ENCODE results near the gene CHIA. TPM values are rescaled to one million over a fixed set of nuclear protein-coding genes. Genes with fewer than 3 reads are reported as not detected.
A peak's percentile ranks its signal among the peaks of the same experiment; 100 is the strongest.

Gene CHIA
- 0.23 TPM for total RNA-seq

- no peak for DNase-seq (ENCODE audit: low spot score)
These were observed at the start of gene CHIA for GRCh38 chr1:111290630-111291029. TSS of gene CHIA (plus strand) at chr1:111290851. CDS start at chr1:111310468, 19,617 bp downstream.

- DNase-seq (ENCODE audit: low spot score) = no peak
These were observed 48.9 kb upstream of the CHIA start for GRCh38 chr1:111241797-111242196.

DNA sequence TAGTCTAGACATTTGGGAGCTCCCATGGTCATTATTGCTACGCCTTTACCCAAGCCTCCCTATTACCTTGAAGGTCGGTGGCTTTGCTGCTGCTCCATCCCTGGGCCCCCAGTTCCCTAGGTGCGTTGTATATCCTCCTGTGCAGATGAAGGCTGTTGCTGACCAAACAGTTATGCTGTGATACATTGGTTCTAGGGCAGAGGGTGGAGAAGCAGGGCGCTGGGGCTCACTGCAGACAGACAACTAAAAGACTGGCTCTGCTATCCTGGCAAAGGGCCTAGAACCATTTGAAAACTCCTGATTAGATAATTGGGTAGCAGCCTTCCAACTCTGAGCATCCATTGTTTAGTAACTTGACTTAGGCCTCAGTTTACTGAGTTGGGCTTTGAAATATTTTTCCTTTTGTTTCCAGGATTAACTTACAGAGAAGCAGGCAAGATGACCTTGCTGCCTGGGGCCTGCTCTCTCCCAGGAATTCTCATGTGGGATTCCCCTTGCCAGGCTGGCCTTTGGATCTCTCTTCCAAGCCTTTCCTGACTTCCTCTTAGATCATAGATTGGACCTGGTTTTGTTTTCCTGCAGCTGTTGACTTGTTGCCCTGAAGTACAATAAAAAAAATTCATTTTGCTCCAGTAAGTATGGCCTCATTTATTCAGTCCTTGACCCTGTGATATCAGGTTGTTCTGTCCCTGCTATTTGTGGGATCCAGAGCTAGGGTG, 47.7 kb upstream of the CHIA start:
- no peak for DNase-seq (ENCODE audit: low spot score)

DNA sequence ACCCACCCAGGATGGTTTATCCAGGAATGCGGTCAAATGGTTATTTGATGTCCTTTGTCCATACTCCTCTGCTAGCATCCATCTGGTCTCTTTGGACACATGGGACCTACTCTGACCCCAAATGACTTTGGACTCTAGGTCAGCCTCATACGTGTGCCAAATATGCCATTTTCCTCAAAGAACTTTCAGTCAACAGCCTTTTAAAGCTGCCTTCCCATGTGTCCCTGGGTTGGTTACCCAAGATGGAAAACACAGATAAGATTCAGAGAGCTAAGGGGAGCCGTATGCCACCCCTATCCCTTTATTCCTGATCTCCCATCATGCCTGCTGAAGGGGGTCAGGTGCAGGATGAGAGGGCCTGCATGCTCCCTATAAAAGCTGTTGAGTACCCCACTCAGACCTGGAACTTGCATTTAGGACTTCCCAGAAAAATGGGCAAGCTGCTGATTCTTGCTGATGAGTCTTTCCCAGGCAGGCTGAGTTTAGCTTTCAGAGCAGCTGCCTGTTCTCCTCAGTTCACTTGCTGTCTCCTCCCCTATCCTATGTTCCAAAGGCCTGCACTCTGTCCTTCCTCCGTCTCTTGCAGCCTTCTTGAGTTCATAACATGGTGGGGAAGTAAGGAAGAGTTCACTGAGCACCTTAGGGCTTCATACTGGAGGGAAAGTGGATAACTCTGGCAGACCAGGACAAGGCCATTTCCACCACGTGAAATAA, 43.4 kb upstream of the CHIA start:
- DNase-seq (ENCODE audit: low spot score) = no peak

DNA sequence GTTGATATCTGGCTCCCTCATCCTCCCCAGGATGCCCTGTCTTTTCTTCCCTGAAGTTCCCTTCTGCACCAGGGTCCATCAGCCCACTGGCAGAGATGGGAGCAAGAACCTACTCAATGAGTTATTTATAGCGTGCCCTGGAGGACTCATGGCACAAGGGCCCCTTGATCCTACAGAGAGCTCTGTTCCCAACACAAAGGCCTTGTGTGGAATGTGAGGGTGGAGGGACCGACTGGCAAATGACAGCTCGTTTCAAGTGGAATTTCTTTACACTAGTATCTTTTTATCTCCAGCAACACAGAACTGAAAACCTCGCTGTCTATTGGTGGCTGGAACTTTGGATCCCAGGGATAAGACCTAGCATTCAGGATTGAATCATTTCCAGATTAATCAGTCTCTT, 40.7 kb upstream of the CHIA start:
- no peak for DNase-seq (ENCODE audit: low spot score)

- no peak for DNase-seq (ENCODE audit: low spot score)
These were observed 39.1 kb upstream of the CHIA start for GRCh38 chr1:111251570-111251969.

GRCh38 chr1:111252786-111253185, 37.9 kb upstream of the CHIA start:
- DNase-seq (ENCODE audit: low spot score) = no peak

DNA sequence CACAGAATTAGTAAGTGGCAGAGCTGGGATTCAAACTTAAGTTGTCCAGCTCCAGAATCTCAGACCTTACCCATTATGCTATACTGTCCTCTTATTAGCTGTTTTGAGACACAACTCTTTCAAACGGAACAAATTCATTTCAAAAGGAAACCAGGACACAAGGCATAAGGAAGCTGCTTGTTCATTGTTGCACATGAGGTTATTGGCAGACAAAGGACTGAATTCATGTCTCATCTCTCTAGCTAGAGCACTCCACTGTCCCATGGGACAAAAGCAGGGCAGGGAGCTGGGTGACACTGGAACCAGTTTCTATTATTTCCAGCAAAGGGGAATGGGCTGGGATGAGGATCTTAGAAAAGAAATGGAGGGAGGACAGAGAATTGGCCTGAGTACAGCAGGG, 36.8 kb upstream of the CHIA start:
- DNase-seq (ENCODE audit: low spot score) = no peak

- no peak for DNase-seq (ENCODE audit: low spot score)
These were observed 33.5 kb upstream of the CHIA start for GRCh38 chr1:111256988-111257658.

- DNase-seq (ENCODE audit: low spot score) = no peak
These were observed 22.7 kb upstream of the CHIA start for GRCh38 chr1:111267801-111268508.

DNA sequence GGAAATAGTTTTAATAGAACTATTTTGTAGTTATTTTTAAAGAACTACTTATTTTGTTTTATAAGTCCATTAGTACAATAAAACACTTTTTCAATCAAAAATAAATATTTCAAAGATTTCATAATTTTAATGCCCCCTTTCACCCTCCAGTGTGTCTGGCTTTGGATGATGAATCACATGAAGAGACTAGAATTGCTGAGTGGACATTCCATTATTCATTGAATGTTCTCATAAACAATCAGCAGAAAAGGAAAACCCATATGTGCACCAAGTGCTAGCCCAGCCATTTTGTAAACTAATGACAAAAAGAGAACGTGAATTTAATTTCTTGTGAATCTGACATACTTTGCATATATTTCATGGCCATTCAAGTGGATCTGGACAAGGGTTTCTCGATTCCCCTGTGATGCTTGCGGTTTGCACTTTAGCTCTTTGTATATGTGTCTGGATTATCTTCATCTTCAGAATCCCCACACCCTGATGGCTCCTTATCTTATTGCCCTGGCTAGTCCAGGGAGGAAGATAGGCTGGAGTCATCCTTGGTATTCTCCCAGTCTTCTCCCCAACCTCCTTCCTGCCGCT, 20.7 kb upstream of the CHIA start:
- DNase-seq (ENCODE audit: low spot score) = no peak

DNA sequence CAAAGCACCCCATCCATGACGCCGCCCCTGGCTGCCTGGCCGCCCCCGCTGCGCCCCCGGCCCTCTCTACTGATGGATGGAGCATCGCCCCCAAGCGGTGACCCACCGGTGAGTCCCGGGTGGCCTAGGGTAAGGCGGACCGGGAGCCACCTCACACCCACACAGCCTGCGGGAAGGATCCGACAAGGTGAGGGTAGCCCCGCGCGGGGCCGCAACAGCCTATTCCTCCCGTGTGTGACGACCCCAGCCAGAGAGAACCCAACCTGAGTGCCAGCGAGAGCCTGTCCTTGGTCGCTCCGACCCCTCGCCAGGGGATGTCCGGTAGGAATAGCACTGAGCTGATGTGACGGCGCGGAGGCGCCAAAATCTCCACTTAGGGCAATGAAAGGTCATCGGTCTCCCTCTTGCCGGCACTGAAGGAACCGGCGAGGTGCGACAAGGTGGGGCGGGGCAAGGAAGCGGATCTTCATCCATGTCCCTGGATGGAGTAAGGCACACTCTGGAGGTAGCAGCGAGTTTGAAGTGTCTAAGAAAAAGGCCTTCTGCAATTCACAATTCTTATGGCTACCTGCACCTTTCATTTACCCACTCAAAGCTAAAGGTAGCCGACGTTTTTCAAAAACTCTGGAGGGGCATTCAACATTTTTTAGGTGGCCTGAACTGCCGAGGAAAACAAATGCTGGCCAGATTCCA, 19.7 kb upstream of the CHIA start:
- DNase-seq (ENCODE audit: low spot score) = no peak

DNA sequence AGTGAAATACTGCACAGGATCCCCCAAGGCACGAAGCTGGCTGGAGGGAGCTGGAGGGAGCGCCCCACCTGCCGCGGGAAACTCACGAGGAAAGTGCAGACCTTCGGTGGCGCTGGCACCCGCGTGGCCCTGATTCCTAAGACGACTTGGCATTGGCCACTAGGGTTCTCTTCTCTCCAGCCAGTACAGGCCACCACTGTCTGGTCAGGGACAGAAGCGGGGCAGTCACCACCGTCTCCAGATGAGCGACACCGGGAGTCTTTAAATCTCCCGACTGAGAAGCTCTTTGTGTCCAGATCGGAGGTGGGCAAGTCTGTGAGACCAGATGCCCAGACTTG, 19.2 kb upstream of the CHIA start:
- DNase-seq (ENCODE audit: low spot score) = no peak

GRCh38 chr1:111272081-111272480, 18.6 kb upstream of the CHIA start:
- DNase-seq (ENCODE audit: low spot score) = no peak

DNA sequence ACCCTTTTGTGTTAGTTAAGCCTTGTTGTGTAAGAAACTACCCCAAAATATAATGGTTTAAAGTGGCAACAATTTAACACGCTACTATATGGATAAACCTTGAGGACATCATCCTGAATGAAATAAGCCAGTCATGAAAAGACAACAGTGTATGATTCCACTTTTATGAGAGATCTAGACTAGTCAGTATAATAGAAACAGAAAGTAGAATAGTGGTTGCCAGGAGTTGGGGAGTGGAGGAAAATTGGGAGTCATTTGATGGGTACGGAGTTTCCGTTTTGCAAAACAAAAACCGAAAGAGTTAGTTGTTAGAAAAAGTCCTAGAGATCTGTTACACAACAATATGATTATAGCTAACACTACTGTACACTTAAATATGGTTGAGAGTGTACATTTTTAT, 16.0 kb upstream of the CHIA start:
- no peak for DNase-seq (ENCODE audit: low spot score)

DNA sequence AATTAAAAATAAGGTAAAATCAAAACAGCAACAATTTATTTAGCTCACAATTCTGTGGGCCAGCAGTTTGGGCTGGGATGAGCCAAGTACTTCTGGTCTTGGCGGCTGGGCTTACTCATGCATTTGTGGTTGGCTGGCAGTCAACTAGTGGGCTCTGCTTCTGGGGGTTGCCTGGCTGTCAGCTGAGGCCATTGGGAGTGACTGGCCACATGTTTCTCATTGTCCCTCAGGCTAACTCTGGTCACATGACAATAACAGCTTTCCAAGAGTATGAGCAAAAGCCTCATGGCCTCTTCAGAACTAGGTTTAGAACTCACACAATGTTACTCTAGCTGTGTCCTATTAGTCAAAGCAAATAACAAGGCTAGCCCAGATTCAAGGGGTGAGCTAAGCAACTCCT, 15.6 kb upstream of the CHIA start:
- DNase-seq (ENCODE audit: low spot score) = peak; percentile 35

GRCh38 chr1:111275780-111276433, 14.7 kb upstream of the CHIA start:
- DNase-seq (ENCODE audit: low spot score) = no peak

DNA sequence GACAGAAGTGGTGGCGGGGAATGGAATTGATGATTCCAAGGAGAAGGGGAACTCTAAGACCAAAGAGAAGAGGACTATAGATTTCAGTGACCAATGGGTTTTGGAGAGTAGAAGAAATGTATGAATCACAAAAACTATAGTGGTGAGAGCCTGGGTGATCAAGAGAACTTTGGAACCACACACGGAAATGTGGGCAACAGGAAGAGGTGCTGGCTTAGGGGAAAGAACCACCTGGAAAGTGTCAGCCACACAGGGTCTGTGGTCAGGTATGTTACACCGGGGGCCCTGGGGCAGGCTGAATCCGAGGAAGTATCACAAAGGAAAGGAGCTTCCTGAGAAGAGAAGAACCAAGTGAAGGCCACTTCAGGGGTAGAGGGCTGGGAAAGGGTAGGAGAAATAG, 11.5 kb upstream of the CHIA start:
- no peak for DNase-seq (ENCODE audit: low spot score)

DNA sequence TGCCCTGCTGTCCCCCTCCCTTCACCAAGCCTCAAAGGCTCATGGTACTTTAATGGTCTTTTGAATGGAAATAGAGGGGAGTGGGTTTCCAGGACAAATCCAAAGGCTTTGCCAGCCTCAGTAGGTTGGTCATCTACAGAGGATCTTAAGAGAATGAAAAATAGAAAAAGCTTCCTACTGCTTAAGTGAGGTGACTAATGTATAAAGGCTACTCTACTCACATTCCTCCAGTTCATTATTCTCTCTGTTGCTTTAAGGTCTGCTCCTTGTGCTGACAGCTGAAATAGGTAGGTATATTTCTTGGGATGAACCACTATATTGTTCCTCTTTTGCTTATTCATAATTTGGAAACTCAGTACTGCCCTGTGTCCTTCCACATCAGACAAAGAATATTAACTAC, 10.4 kb upstream of the CHIA start:
- DNase-seq (ENCODE audit: low spot score) = no peak

DNA sequence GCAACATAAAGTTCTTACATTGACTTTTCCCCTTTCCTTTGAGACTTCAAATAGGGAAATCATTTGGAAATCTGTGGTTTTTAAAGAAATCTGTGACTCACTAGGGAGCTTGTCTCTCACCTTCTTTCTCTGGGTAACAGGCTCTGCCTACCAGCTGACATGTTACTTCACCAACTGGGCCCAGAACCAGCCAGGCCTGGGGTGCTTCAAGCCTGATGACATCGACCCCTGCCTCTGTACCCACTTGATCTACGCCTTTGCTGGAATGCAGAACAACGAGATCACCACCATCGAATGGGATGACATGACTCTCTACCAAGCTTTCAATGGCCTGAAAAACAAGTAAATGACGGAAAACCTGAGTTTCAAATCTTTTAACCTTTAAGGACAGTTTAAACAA, 9.2 kb upstream of the CHIA start:
- DNase-seq (ENCODE audit: low spot score) = no peak

DNA sequence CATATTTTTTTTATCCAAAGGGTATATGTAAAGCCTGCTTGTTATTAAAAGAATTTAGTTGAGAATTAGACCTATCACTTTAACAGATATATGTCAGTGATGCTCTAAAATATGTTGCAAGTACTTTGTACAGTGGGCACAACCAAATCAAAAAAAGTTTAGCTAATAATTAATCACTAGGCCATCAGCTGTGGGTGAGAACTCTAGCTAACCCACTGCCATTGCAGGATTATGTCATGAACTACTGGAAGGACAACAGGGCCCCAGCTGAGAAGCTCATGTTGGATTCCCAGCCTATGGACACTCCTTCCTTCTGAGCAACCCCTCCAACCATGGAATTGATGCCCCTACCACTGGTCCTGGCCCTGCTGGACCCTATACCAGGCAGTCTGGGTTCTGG, 6.8 kb upstream of the CHIA start:
- DNase-seq (ENCODE audit: low spot score) = no peak

Measured in mucosa of gallbladder (tissue), 1 donor.